ENCODE data around the gene EVI5L.
"Not testable (repeated sequence)": the region's sequence is repeated elsewhere in the genome, so short reads cannot be mapped to it uniquely, and the experiment has no call there.

The EVI5L gene

GRCh38 chr19:7829561-7830271 is at the start of gene EVI5L:
Gene EVI5L, plus strand, starts transcription at chr19:7830218. Its CDS starts 16,325 bp downstream, at chr19:7846543.
- peak; percentile 100 for DNase-seq (ENCODE audit: low read depth, low spot score)

DNA sequence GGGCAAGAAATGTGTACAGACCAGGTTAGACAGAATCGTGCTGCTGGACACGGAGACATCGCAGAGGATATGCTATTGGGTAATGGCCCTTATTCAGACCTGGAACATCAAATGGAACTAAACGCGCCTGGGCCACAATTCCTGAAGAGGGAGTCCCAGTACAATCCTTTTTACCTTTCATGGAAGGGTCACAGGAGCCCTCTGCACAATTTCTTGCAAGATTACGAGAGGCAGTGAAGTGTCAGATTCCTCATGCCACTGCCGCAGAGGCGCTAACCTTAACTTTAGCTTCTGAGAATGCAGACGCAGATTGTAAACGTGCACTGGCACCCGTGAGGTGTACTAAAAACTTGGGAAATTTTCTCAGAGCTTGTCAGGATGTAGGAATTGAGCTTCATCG is 48.9 kb upstream of the EVI5L start:
- DNase-seq (ENCODE audit: low read depth, low spot score): no peak

DNA sequence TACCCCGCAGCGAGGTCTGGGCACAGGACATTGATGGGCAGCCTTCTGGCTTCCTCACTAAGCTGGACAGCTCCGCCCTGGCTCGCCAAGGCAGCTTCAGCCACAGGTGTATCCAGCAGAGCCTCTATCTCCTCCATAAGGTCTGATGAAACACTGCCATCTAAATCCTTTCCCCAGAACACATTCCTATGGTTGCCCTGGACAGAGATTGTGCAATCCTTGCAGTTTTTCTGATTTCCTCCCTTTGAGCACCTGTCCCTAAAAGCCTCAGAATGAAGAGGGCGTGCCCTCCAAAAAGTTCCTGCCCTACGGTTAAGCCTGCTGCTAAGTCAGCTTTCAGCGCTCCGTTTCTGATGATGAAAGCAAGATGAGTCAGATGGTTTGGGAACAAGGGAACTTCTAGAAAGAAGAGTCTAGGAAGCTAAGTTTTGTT is 46.0 kb upstream of the EVI5L start:
- no peak for DNase-seq (ENCODE audit: low read depth, low spot score)

DNA sequence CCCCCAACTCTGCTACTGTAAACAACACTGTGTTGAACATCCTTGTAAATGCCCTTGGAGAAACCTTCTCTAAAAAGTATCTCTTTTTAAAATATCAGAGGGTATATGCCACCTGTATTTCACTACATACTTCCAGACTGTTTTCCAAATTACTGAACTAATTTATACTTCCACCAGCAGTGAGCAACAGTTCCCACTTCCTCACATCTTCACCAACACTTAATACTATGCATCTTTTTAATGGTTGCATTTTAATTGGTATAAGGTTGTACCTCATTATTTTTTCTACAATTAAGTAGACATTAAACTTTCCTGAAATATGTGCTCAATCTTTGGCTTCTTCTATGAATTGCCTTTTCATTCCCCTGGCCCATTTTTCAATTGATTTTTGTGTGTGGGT is 45.2 kb upstream of the EVI5L start:
- DNase-seq (ENCODE audit: low read depth, low spot score): no peak

- DNase-seq (ENCODE audit: low read depth, low spot score): no peak
Measured at GRCh38 chr19:7787141-7787540, 42.9 kb upstream of the EVI5L start.

GRCh38 chr19:7787602-7788177 is 42.3 kb upstream of the EVI5L start:
- no peak for DNase-seq (ENCODE audit: low read depth, low spot score)

GRCh38 chr19:7788178-7788932 is 41.7 kb upstream of the EVI5L start:
- no peak for DNase-seq (ENCODE audit: low read depth, low spot score)

GRCh38 chr19:7788933-7789323 is 41.1 kb upstream of the EVI5L start:
- DNase-seq (ENCODE audit: low read depth, low spot score): no peak

DNA sequence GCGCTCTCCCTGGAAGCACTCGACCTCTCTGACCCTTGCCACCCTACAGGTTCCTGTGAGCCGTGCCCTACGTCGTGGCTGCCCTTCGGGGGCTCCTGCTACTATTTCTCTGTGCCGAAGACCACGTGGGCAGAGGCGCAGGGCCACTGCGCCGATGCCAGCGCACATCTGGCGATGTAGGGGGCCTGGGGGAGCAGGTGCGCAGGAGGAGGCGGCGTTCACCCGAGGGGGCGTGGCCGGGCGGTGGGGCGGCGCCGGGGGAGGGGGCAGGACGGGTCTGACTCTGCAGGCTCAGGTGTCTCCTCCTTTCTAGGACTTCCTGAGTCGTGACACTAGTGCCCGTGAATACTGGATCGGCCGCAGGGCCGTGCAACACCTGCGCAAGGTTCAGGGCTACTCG is 40.6 kb upstream of the EVI5L start:
- DNase-seq (ENCODE audit: low read depth, low spot score): no peak

GRCh38 chr19:7790416-7790815 is 39.6 kb upstream of the EVI5L start:
- no peak for DNase-seq (ENCODE audit: low read depth, low spot score)

GRCh38 chr19:7792281-7792680 is 37.7 kb upstream of the EVI5L start:
- DNase-seq (ENCODE audit: low read depth, low spot score): no peak

- DNase-seq (ENCODE audit: low read depth, low spot score): not testable (repeated sequence)
Measured at GRCh38 chr19:7792701-7793100, 37.3 kb upstream of the EVI5L start.

DNA sequence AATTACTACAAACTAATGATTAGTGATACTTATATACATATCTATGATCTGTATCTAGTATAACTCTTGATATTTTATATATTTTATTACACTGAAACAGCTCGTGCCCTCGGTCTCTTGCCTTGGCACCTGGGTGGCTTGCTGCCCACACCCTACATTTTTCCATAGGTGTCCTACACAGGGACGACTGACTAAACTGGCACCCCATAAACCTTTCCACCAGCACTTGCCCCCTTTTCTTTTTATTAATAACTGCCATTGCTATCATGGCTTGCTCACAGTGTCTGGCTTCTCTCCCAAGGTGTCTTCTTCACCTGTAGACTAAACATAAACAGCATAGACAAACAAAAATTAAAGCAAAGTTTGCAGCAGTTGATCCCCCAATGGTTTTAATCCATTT is 36.5 kb upstream of the EVI5L start:
- no peak for DNase-seq (ENCODE audit: low read depth, low spot score)

DNA sequence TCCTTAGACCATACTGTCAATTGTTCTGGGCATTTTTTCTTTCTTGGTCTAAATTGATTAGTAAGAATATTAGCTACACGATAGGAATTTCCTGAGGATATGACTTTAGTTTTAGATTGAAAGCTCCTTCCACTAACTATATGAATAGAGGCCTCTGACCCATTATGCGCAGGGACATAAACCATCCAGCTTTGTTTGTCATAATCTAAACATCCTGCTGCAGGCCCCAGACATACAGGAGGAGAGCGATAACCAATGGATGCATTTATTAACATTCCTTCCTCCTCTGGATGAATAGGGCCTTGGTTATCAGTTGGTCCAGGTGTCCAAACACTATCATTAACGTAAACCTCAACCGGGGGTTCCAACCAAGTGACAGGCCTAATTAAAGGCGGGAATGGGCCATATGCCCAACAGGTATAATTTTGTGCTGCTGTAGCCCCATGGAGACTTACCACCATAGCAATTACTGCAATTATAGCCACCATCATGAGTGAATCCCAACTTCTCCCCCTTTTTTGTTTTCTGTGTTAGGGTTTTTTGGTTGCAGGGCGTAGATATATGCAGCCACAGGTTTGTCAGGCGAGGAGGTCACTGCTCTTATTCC is 34.4 kb upstream of the EVI5L start:
- no peak for DNase-seq (ENCODE audit: low read depth, low spot score)

GRCh38 chr19:7799640-7800355 is 30.2 kb upstream of the EVI5L start:
- peak; percentile 13 for DNase-seq (ENCODE audit: low read depth, low spot score)

DNA sequence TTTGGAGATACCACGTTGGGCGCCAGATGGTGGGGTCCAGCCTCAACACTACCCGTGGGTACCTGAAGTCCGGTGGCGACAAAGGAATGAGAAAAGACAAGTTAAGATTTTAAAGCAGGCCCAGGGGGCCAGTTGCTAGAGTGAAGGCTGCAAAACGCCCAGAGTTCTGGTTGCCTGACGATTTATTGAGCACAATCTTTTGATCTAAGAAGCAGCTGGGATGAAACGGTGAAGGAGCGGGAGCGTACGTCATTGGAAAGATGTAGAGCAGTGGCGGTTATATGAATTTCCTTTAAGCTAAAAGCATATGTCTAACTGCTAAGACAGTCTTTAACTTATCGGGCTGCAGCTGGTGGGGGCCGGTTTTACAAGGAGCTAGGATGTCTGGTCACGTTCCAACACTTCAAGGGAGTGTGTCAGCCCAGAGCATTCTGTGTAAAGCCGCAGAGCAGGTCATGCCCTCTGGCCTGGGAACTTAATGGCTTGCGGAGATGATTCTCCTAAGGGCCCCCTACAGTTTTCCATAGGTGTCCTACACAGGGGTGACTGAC is 28.9 kb upstream of the EVI5L start:
- no peak for DNase-seq (ENCODE audit: low read depth, low spot score)

- DNase-seq (ENCODE audit: low read depth, low spot score): no peak
Measured at GRCh38 chr19:7806234-7806633, 23.8 kb upstream of the EVI5L start.

- no peak for DNase-seq (ENCODE audit: low read depth, low spot score)
Measured at GRCh38 chr19:7806876-7807275, 23.1 kb upstream of the EVI5L start.

DNA sequence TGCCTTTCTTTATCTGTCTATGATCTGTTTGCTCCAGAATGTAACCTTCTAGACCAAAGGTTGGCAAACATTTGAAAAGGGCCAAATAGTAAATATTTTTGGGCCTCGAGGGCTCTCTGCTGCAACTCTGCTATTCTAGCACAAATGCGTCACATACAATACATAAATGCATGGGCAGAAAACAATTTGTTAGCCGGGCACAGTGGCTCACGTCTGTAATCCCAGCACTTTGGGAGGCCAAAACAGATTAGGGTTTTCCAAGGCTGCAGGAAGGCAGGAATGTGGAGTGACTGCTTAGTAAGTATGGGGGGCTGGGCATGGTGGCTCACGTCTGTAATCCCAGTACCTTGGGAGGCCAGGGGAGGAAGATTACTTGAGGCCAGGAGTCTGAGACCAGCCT is 21.9 kb upstream of the EVI5L start:
- DNase-seq (ENCODE audit: low read depth, low spot score): no peak

DNA sequence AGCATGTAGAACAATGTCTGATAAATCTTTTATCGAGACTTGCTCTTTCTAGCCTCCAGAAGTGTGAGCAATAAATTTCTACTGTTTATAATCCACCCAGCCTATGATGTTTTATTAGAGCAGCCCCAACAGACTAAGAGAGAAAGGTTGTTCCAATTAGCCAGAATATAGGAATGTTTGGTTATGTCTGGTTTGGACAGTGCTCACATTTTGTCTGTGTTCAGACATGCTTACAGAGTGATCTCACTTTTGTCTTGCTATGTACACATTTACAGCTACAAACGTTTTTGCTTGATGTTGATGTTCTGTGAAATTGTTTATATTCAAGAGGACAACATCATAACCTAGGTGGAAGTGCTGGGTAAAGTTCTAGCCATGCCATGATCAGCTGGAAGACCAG is 18.0 kb upstream of the EVI5L start:
- no peak for DNase-seq (ENCODE audit: low read depth, low spot score)

GRCh38 chr19:7815325-7815724 is 14.7 kb upstream of the EVI5L start:
- DNase-seq (ENCODE audit: low read depth, low spot score): no peak
